ENCODE results near the gene ACTN4. TPM values are rescaled to one million over a fixed set of nuclear protein-coding genes. Genes with fewer than 3 reads are reported as not detected.

ACTN4 gene
- total and polyA plus RNA-seq, 2 donors (not counting 1 experiment from before 2014, with no cell fraction given): 108 to 164 TPM

DNA sequence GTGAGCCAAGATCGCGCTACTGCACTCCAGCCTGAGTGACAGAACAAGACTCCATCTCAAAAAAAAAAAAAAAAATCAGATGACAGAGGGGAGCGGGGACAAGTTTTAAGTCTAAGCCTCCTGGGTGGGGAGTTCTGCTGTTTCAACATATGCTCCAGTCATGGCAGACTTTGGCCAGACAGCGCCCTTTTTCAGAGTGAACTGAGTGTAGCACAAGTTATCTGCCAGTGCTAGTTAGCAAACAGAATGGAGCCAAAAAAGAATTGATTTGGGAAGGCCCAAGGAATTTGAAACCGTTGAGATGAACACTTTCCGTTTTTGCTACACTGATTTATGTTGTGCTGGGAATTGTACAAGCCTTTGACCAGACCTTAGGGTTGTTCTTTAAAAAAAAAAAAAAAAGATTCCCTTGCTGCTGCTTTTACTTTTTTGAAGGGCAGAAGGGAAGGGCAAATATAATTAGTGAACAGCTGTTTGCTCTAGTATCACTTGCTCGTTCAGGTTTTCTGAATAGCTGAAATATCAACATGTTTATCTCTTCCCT lies 5.7 kb downstream of the ACTN4 start:
- H3K4me3 ChIP-seq (ENCODE audit: control extremely low read depth in 1 of 5, extremely low read depth in 1 of 5, insufficient read depth in 1 of 5, low read depth in 2 of 5, low read length in 4 of 5): no peak overlapping the region

DNA sequence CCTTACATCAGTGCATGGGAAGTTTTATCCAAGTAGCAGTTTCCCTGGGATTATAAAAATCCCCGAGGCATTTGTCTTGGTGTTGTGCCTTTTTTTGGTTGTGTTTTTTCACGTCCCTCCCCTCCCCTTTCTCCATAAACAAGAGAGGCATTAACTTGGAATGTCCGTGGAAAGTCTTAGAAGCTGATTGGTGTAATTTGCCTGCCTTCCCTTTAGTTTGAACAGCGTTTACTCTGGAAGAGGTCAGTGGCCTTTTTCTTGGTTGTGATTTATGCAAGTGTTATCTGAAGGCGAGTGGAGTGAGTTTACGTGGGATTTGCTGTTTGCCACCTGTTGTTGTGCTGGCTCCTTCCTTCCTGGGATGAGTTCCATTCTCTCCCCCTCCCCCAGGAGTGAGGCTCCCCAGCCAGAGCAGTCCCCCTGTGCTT lies 7.2 kb downstream of the ACTN4 start:
- intact Hi-C loops (cut with micrococcal nuclease): loop anchor here (5.0 kb wide), 1 partner anchor 33 kb away; no protein-coding TSS in a partner anchor
- no peak for ATAC-seq (ENCODE audit: low read depth)
- no peaks in the 10 kb centered on the region for H3K9me3 Mint-ChIP-seq (ENCODE audit: insufficient read depth)
- H3K36me3 ChIP-seq (replicated peaks in 1 of 2; ENCODE audit: control extremely low read depth in 1 of 2, control insufficient read depth in 1 of 2, extremely low read depth in 1 of 2, insufficient read depth in 2 of 2, low read length in 1 of 2): peaks cover 0 to 18% of the 10 kb centered on the region in 2 experiments
- DNase-seq: no peak
- H3K4me2 ChIP-seq (replicated peaks; ENCODE audit: low read depth, low read length, poor library complexity, severe bottlenecking): no peak overlapping the region
- ChIA-PET POLR2A (no interaction called here), CTCF (interaction anchor here (0.6 kb wide), 1 partner anchor 19 kb away, joined by 3 read pairs; no protein-coding TSS in a partner anchor)
- H3K4me3 Mint-ChIP-seq: no peak overlapping the region
- H3K27me3 ChIP-seq (replicated peaks in 1 of 4; ENCODE audit: control extremely low read depth in 1 of 4, control insufficient read depth in 3 of 4, insufficient read depth in 4 of 4, low read length in 3 of 4): no peaks in the 10 kb centered on the region
- H3K27ac Mint-ChIP-seq: no peak overlapping the region
- peaks cover 62% of the 10 kb centered on the region for H3K4me1 Mint-ChIP-seq
- H3K27me3 Mint-ChIP-seq: no peaks in the 10 kb centered on the region
- no peak overlapping the region for H3K27ac ChIP-seq (ENCODE audit: low read length in 2 of 2)
- no peak overlapping the region for H3K4me3 ChIP-seq (ENCODE audit: control extremely low read depth in 1 of 5, extremely low read depth in 1 of 5, insufficient read depth in 1 of 5, low read depth in 2 of 5, low read length in 4 of 5)
- no peak overlapping the region for H2AFZ ChIP-seq (ENCODE audit: insufficient read depth, low read depth, low read length, poor library complexity, severe bottlenecking)
- H4K20me1 ChIP-seq (ENCODE audit: control insufficient read depth, insufficient read depth, low read length, poor library complexity, severe bottlenecking): peaks cover 57% of the 10 kb centered on the region
- WGBS (ENCODE audit: insufficient coverage): no CpG with 5 or more reads among the region's 6 CpGs
- H3K4me1 ChIP-seq (ENCODE audit: control insufficient read depth in 2 of 2, insufficient read depth in 2 of 2, low read length in 2 of 2): peaks cover 15 to 22% of the 10 kb centered on the region in 2 donors
- peaks cover 95% of the 10 kb centered on the region for H3K79me2 ChIP-seq (ENCODE audit: control insufficient read depth, insufficient read depth, low read length)
- H3K9ac ChIP-seq (ENCODE audit: low read length): no peak overlapping the region
- H3K9me3 ChIP-seq (ENCODE audit: control extremely low read depth in 1 of 3, control insufficient read depth in 2 of 3, insufficient read depth in 1 of 3, low read length in 2 of 3): no peaks in the 10 kb centered on the region
- TF ChIP-seq EZH2 (IDR thresholded peaks at IDR 0.05; ENCODE audit: borderline replicate concordance, insufficient read depth, low read depth, low read length, poor library complexity, severe bottlenecking): no peak
- TF ChIP-seq, protein P1, sequence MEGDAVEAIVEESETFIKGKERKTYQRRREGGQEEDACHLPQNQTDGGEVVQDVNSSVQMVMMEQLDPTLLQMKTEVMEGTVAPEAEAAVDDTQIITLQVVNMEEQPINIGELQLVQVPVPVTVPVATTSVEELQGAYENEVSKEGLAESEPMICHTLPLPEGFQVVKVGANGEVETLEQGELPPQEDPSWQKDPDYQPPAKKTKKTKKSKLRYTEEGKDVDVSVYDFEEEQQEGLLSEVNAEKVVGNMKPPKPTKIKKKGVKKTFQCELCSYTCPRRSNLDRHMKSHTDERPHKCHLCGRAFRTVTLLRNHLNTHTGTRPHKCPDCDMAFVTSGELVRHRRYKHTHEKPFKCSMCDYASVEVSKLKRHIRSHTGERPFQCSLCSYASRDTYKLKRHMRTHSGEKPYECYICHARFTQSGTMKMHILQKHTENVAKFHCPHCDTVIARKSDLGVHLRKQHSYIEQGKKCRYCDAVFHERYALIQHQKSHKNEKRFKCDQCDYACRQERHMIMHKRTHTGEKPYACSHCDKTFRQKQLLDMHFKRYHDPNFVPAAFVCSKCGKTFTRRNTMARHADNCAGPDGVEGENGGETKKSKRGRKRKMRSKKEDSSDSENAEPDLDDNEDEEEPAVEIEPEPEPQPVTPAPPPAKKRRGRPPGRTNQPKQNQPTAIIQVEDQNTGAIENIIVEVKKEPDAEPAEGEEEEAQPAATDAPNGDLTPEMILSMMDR (IDR thresholded peaks at IDR 0.05): no peak

More for the DNA sequence above, 5.7 kb downstream of the ACTN4 start:
- Histone ChIP-seq H3K9ac (ENCODE audit: low read length) (no peak overlapping the region), H2AFZ (ENCODE audit: insufficient read depth, low read depth, low read length, poor library complexity, severe bottlenecking) (no peak overlapping the region), H3K36me3 (replicated peaks in 1 of 2; ENCODE audit: control extremely low read depth in 1 of 2, control insufficient read depth in 1 of 2, extremely low read depth in 1 of 2, insufficient read depth in 2 of 2, low read length in 1 of 2) (peaks cover 0 to 17% of the 10 kb centered on the region in 2 experiments), H3K79me2 (ENCODE audit: control insufficient read depth, insufficient read depth, low read length) (peaks cover 95% of the 10 kb centered on the region), H3K4me1 (ENCODE audit: control insufficient read depth in 2 of 2, insufficient read depth in 2 of 2, low read length in 2 of 2) (peaks cover 27 to 38% of the 10 kb centered on the region in 2 donors), H3K4me2 (replicated peaks; ENCODE audit: low read depth, low read length, poor library complexity, severe bottlenecking) (no peak overlapping the region), H3K27ac (ENCODE audit: low read length in 2 of 2) (no peak overlapping the region), H3K9me3 (ENCODE audit: control extremely low read depth in 1 of 3, control insufficient read depth in 2 of 3, insufficient read depth in 1 of 3, low read length in 2 of 3) (no peaks in the 10 kb centered on the region), H3K27me3 (replicated peaks in 1 of 4; ENCODE audit: control extremely low read depth in 1 of 4, control insufficient read depth in 3 of 4, insufficient read depth in 4 of 4, low read length in 3 of 4) (no peaks in the 10 kb centered on the region), H4K20me1 (ENCODE audit: control insufficient read depth, insufficient read depth, low read length, poor library complexity, severe bottlenecking) (peaks cover 63% of the 10 kb centered on the region)
- Mint-ChIP-seq H3K4me1 (peaks cover 72% of the 10 kb centered on the region), H3K27ac (no peak overlapping the region), H3K27me3 (no peaks in the 10 kb centered on the region), H3K4me3 (no peak overlapping the region), H3K9me3 (ENCODE audit: insufficient read depth) (no peaks in the 10 kb centered on the region)
- DNase-seq (no peak), ATAC-seq (ENCODE audit: low read depth) (no peak)
- ChIA-PET POLR2A (no interaction called here), CTCF (no interaction called here)
- WGBS (ENCODE audit: insufficient coverage): 89% methylated on average over 3 of the region's 7 CpGs
- intact Hi-C loops (cut with micrococcal nuclease): loop anchor here (5.0 kb wide), 1 partner anchor 34 kb away; no protein-coding TSS in a partner anchor
- no peak for TF ChIP-seq EZH2 (IDR thresholded peaks at IDR 0.05; ENCODE audit: borderline replicate concordance, insufficient read depth, low read depth, low read length, poor library complexity, severe bottlenecking)
- TF ChIP-seq, protein P1 (IDR thresholded peaks at IDR 0.05): no peak

All from B cell (primary cell).